ENCODE results near the gene PAK5.

DNA sequence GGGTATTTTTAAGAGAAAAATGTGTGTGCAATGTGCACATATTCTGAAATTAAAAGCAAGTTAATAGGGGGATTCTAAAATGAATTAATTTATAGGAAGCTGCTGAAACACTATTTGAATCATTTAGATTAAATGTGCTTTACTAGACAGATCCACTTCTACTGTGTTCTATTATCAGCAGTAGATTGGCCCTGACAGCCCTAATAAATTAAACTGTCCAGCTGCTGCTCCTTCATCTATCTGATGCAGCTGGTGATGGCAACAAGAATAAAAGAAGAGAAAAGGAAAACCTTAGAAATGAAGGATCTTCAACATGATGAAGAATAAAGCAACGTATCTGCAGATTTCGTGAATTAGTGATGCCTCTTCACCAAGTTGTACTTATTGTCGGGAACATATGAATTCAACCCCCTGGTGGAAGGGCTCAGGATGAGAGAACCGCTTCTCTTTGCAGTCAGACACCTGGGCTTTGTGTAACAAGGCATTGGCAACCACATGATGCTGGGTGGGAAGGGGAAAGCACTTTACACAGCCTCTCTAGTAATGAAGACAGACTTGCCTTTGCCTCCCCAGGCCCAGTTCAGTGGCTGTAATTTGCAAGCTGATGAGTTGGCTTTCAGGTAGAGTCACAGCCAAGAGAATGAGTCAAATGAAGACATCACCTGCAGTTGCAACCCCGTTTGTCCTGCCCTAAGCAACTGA, 230.1 kb downstream of the PAK5 start:
- TF ChIP-seq POLR2AphosphoS5 (IDR thresholded peaks at IDR 0.05; ENCODE audit: low read depth, low read length), result no peak
- TF ChIP-seq, protein P1, sequence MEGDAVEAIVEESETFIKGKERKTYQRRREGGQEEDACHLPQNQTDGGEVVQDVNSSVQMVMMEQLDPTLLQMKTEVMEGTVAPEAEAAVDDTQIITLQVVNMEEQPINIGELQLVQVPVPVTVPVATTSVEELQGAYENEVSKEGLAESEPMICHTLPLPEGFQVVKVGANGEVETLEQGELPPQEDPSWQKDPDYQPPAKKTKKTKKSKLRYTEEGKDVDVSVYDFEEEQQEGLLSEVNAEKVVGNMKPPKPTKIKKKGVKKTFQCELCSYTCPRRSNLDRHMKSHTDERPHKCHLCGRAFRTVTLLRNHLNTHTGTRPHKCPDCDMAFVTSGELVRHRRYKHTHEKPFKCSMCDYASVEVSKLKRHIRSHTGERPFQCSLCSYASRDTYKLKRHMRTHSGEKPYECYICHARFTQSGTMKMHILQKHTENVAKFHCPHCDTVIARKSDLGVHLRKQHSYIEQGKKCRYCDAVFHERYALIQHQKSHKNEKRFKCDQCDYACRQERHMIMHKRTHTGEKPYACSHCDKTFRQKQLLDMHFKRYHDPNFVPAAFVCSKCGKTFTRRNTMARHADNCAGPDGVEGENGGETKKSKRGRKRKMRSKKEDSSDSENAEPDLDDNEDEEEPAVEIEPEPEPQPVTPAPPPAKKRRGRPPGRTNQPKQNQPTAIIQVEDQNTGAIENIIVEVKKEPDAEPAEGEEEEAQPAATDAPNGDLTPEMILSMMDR (IDR thresholded peaks at IDR 0.05), result no peak

Data from Panc1 (cell line).